IPS DF 4.7 (cell line): ENCODE measurements around the gene KIF6.

Experiments
- DNase-seq: peaks from one replicate; pipeline ENCODE4 v3.0.0-alpha.2; 2013; ENCODE audit warnings: low spot score; ENCODE audit errors: extremely low read depth

KIF6 gene

GRCh38 chr6:39664173-39664572 lies 61.0 kb downstream of the KIF6 start:
- no peak for DNase-seq

DNA sequence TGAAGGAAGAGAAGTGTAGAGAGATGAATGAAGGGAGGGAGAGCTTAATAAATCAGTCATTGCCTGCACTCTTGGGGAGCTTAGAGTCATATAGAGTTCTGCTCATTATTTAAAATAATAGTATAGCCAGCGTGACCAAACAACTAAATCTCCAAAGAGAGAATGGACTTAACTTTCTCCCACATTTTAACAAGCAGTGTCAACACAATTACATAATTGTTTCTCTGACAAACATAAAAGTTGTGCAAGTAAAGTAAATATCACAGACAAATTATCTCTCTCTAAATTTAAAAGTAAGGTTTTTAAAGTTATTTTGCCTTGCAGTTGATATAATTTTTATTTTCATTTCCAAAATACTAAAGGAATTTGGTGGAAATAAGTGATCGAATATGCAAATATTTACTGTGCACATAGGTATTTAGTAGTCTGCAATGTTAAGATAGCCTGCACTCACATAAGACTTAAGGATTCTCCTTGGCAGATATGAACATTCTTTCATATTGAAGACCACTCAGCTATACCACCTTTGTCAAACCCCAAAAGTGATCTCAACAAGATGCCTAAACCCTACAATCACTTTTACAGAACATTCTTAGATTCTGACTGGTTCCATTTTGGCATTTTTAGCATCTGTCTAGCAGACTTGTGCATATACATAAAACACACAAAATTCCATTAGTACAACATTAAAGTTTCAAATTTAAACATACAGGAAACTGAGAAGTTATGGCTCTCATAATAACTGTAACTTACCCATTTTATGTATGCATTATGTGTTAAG lies 67.7 kb downstream of the KIF6 start:
- no peak for DNase-seq

GRCh38 chr6:39654121-39654520 lies 71.1 kb downstream of the KIF6 start:
- no peak for DNase-seq

GRCh38 chr6:39653612-39654011 lies 71.6 kb downstream of the KIF6 start:
- no peak for DNase-seq

- no peak for DNase-seq
Measured at GRCh38 chr6:39649996-39650395, 75.2 kb downstream of the KIF6 start.

DNA sequence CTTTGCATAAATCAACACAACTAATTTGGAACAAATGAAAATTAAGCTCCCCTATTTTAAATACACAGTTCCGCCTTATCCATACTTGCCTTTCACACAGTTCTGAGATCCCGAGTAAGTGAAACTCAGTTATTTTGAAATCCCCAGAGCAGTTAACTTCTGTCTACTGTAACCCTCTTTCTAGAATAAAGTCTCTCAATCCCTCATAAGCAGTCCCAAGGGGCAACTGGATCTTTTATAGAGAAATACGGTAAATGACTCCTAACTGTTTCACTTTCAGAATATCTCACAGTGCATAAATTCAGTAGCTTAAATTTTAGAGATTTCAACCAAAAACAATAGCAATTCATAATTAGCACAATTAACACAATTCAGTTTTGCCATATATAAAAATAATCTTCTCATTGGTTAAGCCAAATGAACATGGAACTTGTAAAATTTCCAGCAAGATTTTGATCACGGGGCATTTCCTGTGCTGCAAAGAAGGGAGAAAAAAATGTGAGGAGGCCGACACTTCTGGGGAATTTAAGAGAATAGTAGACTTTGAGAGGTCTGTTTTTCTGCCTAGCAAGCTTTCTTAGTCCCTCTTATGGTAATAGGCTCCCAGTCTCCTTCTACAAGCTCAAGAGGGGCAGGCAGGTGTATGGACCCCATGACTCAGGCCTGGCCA lies 78.3 kb downstream of the KIF6 start:
- DNase-seq: no peak

DNA sequence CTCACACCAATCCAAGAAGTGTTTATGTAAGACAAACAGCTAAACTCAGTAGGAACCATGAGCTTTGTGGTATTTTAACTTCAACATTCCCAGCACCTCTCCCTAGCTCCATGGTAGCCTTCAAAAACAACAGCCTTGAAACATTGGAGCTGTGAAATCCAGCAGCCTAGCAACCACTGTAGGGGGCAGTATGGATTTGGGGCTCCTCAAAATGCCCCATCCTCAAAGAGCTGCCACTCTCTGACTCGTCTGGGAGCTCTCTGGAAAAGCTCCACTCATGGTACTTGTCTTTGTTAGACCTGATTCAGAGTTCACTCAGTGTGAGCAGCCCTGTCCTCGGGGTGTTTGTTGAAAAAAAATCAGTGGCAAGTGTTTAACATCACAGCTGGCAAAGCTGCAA lies 82.9 kb downstream of the KIF6 start:
- no peak for DNase-seq

GRCh38 chr6:39638126-39638822 lies 86.9 kb downstream of the KIF6 start:
- no peak for DNase-seq

GRCh38 chr6:39634646-39635341 lies 90.4 kb downstream of the KIF6 start:
- DNase-seq: no peak

DNA sequence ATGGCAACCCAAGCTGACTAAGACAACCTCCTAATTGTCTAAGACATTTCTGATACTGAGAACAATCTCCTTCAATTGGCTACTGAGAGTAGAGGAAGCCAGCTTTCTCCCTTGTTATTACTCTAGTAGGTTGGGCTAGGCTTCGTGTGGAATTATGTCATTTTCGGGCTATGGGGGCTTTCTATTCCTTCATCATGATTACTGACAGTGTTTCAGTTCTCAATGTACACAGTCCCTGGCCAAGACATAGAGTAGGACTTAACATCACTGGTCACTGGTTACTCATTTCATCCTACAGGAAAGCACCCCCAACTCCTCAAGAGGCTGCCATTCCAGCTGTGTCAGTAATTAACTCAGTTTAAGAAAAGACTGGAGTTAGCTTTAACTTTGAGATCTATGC lies 100.0 kb downstream of the KIF6 start:
- DNase-seq: no peak

DNA sequence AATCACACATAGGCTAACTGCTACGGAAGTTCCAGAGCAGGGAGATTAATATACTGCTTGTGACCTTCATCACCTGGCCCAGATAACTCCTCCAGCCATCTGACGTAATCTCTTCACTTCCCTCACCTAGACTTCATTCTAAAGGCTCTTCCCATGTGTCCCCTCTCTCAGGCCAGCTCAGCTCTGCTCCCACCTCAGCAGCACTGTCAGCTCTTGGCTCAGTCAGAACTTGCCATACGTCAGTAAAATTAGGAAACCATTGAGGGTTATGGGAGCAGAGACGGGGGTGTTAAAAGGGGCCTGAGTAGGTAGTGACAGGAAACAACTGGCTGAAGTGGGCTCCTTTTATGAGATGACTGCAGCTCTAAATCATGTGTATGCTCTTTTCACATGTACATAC lies 101.5 kb downstream of the KIF6 start:
- no peak for DNase-seq

GRCh38 chr6:39617520-39617919 lies 107.7 kb downstream of the KIF6 start:
- DNase-seq: no peak

DNA sequence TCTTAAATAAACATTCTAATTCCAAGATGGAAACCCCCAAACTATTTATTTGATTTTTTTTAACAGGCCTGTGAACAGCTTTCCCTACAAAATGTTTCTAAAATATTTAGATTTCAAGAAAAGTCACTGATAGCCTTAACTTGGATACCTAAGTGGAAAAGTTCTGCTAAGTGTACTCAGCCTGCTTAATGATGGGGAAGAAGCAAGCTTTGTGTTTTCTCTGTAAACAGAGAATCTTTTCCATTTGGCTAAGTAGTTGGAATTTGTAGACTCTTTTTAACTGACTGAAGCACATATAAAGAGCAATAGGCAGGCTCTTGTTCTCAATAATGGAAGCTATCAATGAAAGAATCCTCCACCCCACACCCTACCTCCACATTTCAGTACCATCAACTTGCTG lies 108.2 kb downstream of the KIF6 start:
- DNase-seq: no peak

DNA sequence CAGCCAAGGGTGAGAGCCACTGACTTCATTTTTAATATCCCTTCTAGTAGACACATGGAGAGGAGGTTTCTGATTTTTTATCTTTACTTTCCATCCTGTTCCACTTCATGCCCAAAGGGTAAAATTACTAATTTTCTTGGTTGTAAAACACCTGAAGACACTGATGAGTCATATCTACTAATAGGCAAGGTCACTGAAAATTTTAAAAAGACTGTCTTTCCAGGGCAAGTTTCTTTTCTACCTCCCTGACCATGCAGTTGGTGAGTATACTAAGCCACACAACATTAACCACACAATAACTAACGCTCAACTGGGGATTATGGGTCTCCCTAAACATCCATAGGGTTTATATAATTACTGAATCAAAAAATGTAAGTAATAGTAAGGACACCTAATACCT lies 109.6 kb downstream of the KIF6 start:
- no peak for DNase-seq

GRCh38 chr6:39614393-39614950 lies 110.7 kb downstream of the KIF6 start:
- DNase-seq: no peak

DNA sequence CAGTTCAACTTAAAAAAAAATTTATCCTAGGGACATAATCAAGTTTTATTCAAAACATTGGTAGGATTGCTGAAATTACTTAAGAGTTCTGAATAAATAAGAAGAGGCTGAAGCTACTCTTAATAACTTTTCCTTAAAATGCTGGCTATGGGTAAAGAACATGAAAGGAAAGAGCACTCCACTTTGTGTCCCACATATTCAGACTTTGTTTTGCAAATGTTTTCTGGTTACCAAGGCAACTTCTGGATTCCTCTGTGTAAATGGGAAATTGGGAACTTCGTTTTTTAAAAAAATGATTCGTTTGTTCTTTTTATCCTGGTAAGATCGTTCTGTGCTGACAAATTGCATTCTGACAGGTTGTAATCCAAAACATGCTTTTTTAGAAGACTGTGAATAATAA lies 115.0 kb downstream of the KIF6 start:
- DNase-seq: no peak

DNA sequence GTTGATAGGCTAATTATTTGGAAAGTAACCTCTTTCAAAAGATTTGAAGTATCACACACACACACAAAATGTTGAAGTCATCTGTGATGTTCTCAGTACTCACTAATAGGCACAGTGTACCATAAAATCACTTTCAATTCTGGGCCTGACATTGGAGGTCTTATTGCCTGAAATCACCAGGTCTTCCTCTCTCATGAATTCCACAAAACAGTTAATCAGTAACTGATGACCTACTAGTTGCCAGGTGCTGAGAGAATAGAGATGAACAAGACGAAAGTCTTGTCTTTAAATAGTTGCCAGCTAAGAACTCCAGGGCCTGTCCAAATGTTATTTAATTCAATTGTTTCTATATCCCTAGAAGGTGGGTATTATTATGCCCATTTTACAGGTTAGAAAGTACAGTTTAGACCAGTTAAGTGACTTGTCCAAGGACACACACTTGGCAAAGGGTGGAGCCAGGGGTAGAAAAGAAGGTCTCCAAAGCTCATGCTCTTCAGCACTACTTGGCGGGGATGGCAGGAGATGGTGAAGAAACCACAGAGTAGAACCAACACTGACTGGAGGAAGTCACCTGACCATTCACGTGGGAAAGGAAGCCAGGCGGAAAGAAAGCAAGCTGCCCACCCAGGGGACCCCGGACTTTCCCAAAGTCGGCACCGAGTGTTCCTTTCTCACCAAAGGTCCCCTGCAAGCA lies 116.4 kb downstream of the KIF6 start:
- no peak for DNase-seq

DNA sequence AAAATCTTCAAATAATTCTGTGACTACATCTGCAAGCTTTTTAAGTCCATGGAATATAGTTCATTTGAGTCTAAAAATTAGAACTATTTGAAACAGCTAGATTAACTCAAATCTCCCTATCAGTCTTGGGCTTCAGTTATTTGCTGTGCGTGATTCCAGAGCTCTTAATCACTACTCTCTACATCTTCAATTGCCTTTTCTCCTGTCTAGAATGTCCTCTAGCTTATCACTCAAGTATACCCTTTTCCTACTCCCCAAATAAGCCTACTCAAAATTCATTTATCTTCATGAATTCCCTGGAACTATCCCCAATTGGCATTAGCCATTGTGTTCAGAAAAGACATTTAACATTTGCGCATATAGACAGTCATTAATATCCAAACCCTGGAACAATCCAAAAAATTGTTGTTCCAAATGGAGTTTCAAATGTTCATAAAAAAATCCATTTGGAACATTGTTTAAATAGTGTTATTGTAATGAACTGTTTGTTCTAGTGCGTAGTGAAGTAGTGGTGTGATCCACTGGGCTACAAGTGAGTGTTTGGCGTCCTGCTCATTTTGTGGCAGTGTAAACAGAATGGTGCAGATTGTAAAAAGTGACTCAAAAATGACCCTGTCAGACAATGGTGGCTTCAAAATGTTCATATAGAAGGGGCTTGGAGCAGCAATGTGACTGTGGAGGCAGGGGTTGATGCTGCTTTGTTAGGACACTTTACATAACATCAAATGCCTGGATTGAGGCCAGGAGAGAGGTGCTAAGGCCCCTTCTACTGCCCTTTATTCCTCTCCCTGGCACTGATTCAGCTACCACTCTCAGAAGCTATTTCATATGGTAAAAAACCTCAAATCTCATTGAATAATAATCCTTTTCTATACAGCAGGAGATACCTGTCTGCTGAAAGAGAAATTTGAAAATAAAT lies 122.3 kb downstream of the KIF6 start:
- DNase-seq: no peak

DNA sequence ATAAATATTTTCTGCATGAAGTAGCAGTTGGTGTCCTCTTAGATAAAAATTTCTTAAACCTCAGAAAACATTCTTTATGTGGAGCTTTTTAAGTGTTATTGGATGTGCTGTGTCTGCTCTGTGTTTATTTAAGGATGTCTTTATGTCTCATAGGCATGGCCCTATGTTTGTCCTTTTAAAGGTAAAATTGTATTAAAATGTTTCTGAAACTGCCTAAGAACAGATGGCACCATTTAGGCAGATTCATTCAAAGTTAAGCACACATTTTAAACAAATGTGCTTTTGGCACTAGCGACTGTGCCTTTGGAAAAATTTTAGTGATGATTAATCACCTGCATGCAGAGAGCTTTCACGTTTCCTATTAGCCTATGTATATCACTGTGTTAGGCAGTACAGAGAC lies 125.2 kb downstream of the KIF6 start:
- no peak for DNase-seq

GRCh38 chr6:39599341-39599740 lies 125.9 kb downstream of the KIF6 start:
- no peak for DNase-seq
